RKO (cell line): ENCODE results near the gene SERINC3.
A peak's percentile ranks its signal among the peaks of the same experiment; 100 is the strongest.

ENCODE experiments used
- DNase-seq: peaks from one replicate; pipeline ENCODE4 v3.0.0-alpha.2; 2016; ENCODE audit warnings: low spot score

SERINC3 gene

GRCh38 chr20:44463466-44463865 is 58.4 kb downstream of the SERINC3 start:
- DNase-seq = no peak

- no peak for DNase-seq
Observed at GRCh38 chr20:44461803-44462174, 60.1 kb downstream of the SERINC3 start.

- no peak for DNase-seq
Observed at GRCh38 chr20:44461142-44461802, 60.6 kb downstream of the SERINC3 start.

DNA sequence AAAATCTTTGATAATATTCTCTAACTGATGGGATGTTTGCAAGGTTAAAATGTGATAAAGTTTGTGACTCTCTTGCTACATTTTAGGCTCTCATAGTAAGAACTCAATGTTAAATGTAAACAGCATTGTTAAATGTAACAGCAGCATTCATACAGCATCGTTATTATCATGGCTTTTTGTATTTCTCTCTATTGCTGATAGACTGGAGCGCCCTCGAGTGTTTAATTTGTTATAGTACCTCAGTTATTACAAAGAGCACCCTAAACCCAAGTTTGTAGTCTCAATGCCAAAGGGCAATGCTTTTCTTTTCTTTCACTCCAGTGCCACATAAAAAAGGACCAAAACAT is 61.1 kb downstream of the SERINC3 start:
- DNase-seq = peak; percentile 70

DNA sequence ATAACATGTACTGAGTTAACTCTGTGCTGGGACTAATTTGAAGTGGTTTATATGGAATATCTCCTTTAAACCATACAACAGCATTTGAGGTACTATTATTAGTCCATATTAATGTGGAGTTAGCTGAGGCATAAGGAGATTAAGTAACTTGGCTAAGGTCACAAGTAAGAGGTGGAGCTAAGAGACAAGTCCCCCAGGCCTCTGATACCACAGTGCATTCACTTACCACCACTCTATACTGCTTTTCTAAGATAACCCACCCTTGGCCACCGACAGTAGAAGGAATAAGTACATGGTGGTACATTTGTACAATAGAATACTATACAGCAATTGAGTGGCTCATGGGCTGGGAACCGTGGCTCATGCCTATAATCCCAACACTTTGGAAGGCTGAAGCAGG is 62.6 kb downstream of the SERINC3 start:
- DNase-seq = no peak

DNA sequence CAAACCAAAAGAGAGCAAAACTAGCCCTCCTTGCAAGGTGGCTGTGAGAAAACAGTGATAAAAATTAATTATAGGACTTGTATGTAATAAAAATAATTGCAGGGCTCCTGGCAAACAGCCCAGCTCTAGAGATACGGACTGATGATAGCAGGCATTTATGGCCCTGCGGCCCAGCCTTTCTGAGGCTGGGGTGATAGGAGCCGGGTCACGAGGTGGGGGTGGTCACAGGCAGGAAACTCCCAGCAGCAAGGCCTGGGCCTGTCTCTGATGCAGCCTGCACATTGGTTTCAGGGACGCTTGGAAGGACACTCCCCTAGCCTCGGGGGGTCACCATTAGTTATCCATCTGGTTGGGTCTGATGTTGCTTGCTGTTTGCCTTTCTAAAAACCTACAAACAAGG is 64.9 kb downstream of the SERINC3 start:
- no peak for DNase-seq

DNA sequence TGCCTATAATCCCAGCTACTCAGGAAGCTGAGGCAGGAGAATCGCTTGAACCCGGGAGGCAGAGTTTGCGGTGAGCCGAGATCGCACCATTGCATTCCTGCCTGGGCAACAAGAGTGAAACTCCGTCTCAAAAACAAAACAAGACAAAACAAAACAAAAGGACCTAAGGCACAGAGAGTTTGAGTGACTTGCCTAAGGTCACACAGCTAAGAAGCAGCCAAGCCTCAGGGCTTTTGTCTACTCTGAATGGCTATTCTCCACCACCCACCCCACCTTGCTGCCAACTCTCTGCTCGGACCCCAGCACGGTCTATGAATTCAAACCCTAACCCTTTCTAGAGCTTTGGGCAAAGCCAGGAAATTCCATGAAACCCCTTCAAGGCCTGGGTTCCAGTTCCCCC is 65.3 kb downstream of the SERINC3 start:
- DNase-seq = no peak

- no peak for DNase-seq
Observed at GRCh38 chr20:44455126-44455525, 66.7 kb downstream of the SERINC3 start.

DNA sequence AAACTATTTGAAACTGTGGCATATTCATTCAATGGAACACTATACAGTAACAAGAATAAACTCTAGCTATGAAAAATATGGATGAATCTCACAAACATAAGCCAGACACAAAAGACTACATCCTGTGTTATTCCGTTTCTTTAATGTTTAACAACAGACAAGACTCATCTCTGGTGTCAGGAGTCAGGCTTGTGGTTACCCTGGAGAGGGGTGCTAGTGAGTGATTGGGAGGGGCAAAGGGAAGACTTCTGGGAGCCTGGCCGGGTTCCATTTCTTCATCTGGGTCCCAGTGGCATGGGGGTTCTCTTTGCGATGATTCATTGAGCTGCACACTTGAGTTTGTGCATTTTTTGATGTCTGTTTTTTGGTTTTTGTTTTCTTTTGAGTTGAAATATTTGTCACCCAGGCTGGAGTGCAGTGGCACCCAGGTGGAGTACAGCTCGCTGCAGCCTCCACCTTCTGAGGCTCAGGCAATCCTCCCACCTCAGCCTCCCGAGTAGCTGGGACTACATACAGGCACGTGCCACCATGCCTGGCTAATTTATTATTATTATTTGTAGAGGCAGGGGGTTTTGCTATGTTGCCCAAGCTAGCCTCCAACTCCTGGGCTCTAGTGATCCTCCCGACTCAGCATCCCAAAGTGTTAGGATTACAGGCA is 67.4 kb downstream of the SERINC3 start:
- no peak for DNase-seq

DNA sequence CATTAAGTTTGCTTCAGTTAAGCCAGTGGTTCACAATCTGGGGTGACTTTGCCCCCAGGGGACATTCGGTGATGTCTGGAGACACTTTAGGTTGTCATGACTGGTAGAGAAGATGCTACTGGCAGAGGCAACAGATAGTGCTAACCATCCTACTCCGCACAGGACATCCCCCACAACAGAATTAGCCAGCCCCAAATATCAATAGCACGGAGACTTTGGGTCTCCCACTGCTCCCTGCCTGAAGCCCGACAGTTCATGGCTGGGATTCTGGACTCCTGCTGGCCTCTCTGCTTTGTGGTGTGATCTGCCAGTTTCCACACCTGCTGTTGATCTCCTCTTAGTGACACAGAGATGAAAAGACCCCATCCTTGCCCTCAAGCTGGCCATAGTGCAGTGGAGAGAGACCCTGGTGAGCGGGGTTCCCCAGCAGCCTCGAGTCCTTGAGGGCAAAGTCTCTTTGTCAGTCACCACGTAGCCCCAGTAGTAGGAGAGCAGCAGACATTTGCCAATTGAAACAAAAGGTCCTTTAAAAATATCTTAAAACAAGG is 70.9 kb downstream of the SERINC3 start:
- no peak for DNase-seq

DNA sequence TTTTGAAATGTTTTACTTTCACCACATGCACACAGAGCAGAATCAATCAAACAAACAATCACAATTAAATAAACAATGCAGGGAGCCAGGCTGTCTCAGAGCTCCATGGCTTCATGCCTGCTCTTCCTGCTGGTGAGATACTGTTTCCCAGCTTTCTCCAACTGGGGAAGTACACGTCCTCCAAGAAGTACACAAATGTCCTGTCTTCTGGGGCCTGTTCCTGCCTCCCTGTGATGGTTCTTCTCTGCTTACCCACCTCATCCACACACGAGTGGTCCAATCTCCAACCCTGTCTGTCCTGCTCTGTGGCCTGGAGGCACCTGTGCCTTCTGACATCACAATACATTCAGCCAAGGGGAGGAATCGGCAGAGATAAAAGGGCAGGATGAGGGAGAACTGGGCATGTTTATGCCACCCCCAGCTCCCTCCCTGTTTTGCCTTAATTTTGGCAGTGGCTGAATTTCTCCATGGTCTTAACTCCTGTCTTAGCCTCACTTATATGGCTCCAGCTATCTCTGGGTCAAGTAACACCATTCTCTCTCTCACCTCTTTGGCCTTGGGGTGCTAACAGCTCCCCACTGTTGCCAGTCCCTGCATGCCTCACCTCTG is 71.5 kb downstream of the SERINC3 start:
- DNase-seq = no peak

GRCh38 chr20:44449864-44450263 is 72.0 kb downstream of the SERINC3 start:
- DNase-seq = no peak

- DNase-seq = no peak
Observed at GRCh38 chr20:44448753-44449546, 72.9 kb downstream of the SERINC3 start.

DNA sequence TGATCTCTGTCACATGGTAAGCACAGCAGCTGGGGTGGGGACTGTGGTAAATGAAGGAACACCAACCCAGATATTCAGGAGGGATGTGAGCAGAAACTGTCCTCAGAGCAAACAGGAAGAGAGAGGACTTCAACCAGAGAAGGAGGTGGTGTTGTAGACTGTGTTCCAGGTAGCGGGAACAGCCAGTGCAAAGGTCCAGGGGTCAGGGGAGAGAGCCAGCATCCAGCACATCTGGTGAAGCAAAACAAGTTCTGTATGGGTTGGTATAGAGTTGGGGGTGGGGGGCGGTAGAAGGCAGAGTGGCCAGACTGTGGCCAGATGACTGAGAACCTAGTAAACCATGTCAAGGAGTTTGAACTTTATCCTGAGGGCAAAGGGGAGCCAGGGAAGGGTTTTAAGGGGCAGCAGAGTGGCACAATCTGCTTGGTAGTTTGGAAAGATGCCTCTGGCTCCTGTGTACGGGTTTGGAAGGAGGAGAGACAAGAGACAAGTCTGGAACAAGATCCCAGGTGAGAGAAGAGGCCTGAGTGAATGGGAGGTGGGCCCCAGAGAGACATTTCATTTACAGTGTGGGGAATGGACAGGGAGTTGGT is 73.9 kb downstream of the SERINC3 start:
- no peak for DNase-seq
